GM12878 (cell line): Measurements from ENCODE around the gene TRABD2A. TPM values are rescaled to one million over a fixed set of nuclear protein-coding genes. Genes with fewer than 3 reads are reported as not detected.
A peak's percentile ranks its signal among the peaks of the same experiment; 100 is the strongest.

Experiments
- HDAC6 ChIP-seq: fragments of 200-600 bp; sonication (generic); IDR thresholded peaks from one replicate; pipeline ENCODE4 v1.8.0; 2017; ENCODE audit warnings: antibody characterized with exemption; ENCODE audit not compliant: unreplicated experiment
- IKZF2 ChIP-seq, 2 experiments: fragments of 450-650 bp; IDR thresholded peaks; 2 replicates each; pipeline ENCODE4 v1.6.1; 2017; ENCODE audit warnings: mild to moderate bottlenecking in 2 of 2, moderate library complexity in 2 of 2
- IRF3 ChIP-seq: fragments of 450-650 bp; IDR thresholded peaks from 2 replicates; pipeline ENCODE4 v1.6.1; 2014; ENCODE audit warnings: mild to moderate bottlenecking
- MLLT1 ChIP-seq: fragments of 450-650 bp; IDR thresholded peaks from 2 replicates; pipeline ENCODE4 v1.6.1; 2016; ENCODE audit warnings: mild to moderate bottlenecking
- NBN ChIP-seq: fragments of 450-650 bp; IDR thresholded peaks from 2 replicates; pipeline ENCODE4 v1.6.1; 2016
- NKRF ChIP-seq: fragments of 450-650 bp; conservative IDR thresholded peaks from 2 replicates; pipeline ENCODE4 v1.6.1; 2017; ENCODE audit warnings: mild to moderate bottlenecking, moderate library complexity
- NR2C1 ChIP-seq: fragments of 450-650 bp; IDR thresholded peaks from 2 replicates; pipeline ENCODE4 v1.6.1; 2017; ENCODE audit warnings: antibody characterized with exemption, mild to moderate bottlenecking, moderate library complexity
- NR2C2 ChIP-seq: IDR thresholded peaks from 2 replicates; pipeline ENCODE4 v1.6.1; 2011; ENCODE audit warnings: borderline replicate concordance, low read depth; ENCODE audit not compliant: control insufficient read depth, insufficient read length
- NRF1 ChIP-seq: conservative IDR thresholded peaks from 2 replicates; pipeline ENCODE4 v1.6.1; 2011; ENCODE audit warnings: mild to moderate bottlenecking, low read depth, low read length, improper control_type of control experiment
- SP1 ChIP-seq: IDR thresholded peaks from one replicate; pipeline ENCODE4 v1.6.1; 2011; ENCODE audit warnings: low read depth, low read length
- SUZ12 ChIP-seq: fragments of 200-600 bp; sonication (generic); IDR thresholded peaks from one replicate; pipeline ENCODE4 v1.6.1; 2018; ENCODE audit warnings: antibody characterized with exemption, mild to moderate bottlenecking; ENCODE audit not compliant: unreplicated experiment
- TCF7 ChIP-seq: IDR thresholded peaks from 2 replicates; pipeline ENCODE4 v1.6.1; 2014; ENCODE audit warnings: antibody characterized with exemption, borderline replicate concordance
- ZNF592 ChIP-seq: fragments of 450-650 bp; IDR thresholded peaks from 2 replicates; pipeline ENCODE4 v1.6.1; 2017; ENCODE audit warnings: mild to moderate bottlenecking, moderate library complexity
- ZNF687 ChIP-seq: fragments of 450-650 bp; IDR thresholded peaks from 2 replicates; pipeline ENCODE4 v1.6.1; 2017; ENCODE audit warnings: mild to moderate bottlenecking, moderate library complexity
- polyA plus RNA-seq, 11 experiments: library from polyadenylated mRNA; depleted of rRNA in 4 of 11; unstranded in 6 of 11; stranded (reverse) in 5 of 11; fragments of >200 nt; fragmentation: Nextera tagmentation in 4 of 11; fragmentation: Illumina TruSeq in 1 of 11; extraction: Ambion mirVana in 4 of 11; extraction: Trizol in 1 of 11; gene quantifications; 1 replicate in 1 of 11; 2 replicates in 10 of 11; pipeline versions ENCODE4 v1.2.1 to v1.2.3, GENCODE V29; 2011 to 2016; ENCODE audit warnings: inconsistent platforms in 2 of 11, missing spikeins in 2 of 11, low read depth in 1 of 11
- total RNA-seq, 4 experiments: library from RNA; depleted of rRNA in 3 of 4; stranded (reverse); fragments of >200 nt in 3 of 4; fragmentation: Illumina TruSeq in 1 of 4; extraction: Trizol in 1 of 4; gene quantifications; 2 replicates each; pipeline versions ENCODE4 v1.2.1 to v1.2.3, GENCODE V29; 2013 to 2021

Gene TRABD2A
- total and polyA plus RNA-seq, 10 of the 15 experiments (the other 5 are each of a cell fraction or from before 2014, with no cell fraction given): 1.4 to 7.6 (median 4.1) TPM

- TF ChIP-seq SUZ12 (no peak), MLLT1 (no peak), NKRF (no peak), NR2C1 (no peak), ZNF687 (peak; percentile 32; the same call in 1 of the 2 replicates), HDAC6 (no peak), IKZF2 (IDR thresholded peaks at IDR 0.05) (peak in 1 of 2 experiments; percentile 52; a peak in 2 of 4 replicates), TCF7 (no peak), NRF1 (no peak), NBN (no peak), IRF3 (no peak), NR2C2 (no peak), ZNF592 (no peak), SP1 (no peak)
Measured at GRCh38 chr2:84906900-84907714, 26.2 kb upstream of the TRABD2A start (continued).
